Mesothelial cell of epicardium (in vitro differentiated cells): ENCODE data around the gene MIDN. TPM values are rescaled to one million over a fixed set of nuclear protein-coding genes. Genes with fewer than 3 reads are reported as not detected.

ENCODE experiments used
- DNase-seq, 2 experiments: peaks; one replicate each; pipeline ENCODE4 v3.0.0; 2021; ENCODE audit warnings: low spot score in 2 of 2; ENCODE audit not compliant: unreplicated experiment in 2 of 2
- H3K27ac Mint-ChIP-seq: 2 replicates; pipeline ENCODE4 v1.8.0; 2021; ENCODE audit warnings: mixed read lengths
- H3K27me3 Mint-ChIP-seq: 2 replicates; pipeline ENCODE4 v1.8.0; 2021; ENCODE audit warnings: low read depth, mixed read lengths
- H3K36me3 Mint-ChIP-seq: 2 replicates; pipeline ENCODE4 v1.8.0; 2021; ENCODE audit warnings: mixed read lengths
- H3K4me1 Mint-ChIP-seq: 2 replicates; pipeline ENCODE4 v1.8.0; 2021; ENCODE audit warnings: mixed read lengths
- H3K4me3 Mint-ChIP-seq: 2 replicates; pipeline ENCODE4 v1.8.0; 2021; ENCODE audit warnings: mild to moderate bottlenecking, moderate library complexity, mixed read lengths
- H3K9me3 Mint-ChIP-seq: 2 replicates; pipeline ENCODE4 v1.8.0; 2021; ENCODE audit warnings: mixed read lengths
- CTCF ChIP-seq: fragments of 200-600 bp; sonication (generic); IDR thresholded peaks from one replicate; pipeline ENCODE4 v1.5.0; 2021; ENCODE audit warnings: antibody characterized with exemption; ENCODE audit not compliant: unreplicated experiment
- total RNA-seq: library from RNA; stranded (reverse); gene quantifications from 3 replicates; pipeline ENCODE4 v1.2.1, GENCODE V29; 2021

Gene MIDN
- total RNA-seq, 1 donor from 2014 or later = 177 TPM

GRCh38 chr19:1252221-1252820, 3.9 kb downstream of the MIDN start:
- H3K9me3 Mint-ChIP-seq = no peaks in the 10 kb centered on the region
- peaks cover 3% of the 10 kb centered on the region for H3K36me3 Mint-ChIP-seq
- H3K4me1 Mint-ChIP-seq = peaks cover 14% of the 10 kb centered on the region
- no peak for DNase-seq
- peak overlapping the region; percentile 85 for H3K4me3 Mint-ChIP-seq
- no peak for TF ChIP-seq CTCF
- no peaks in the 10 kb centered on the region for H3K27me3 Mint-ChIP-seq
- H3K27ac Mint-ChIP-seq = peak overlapping the region; percentile 59

GRCh38 chr19:1252821-1253513, 4.6 kb downstream of the MIDN start:
- Mint-ChIP-seq H3K27ac (peak overlapping the region; percentile 85), H3K27me3 (no peaks in the 10 kb centered on the region), H3K4me3 (peak overlapping the region; percentile 85), H3K9me3 (no peaks in the 10 kb centered on the region), H3K36me3 (peaks cover 8% of the 10 kb centered on the region), H3K4me1 (peaks cover 19% of the 10 kb centered on the region)
- no peak for TF ChIP-seq CTCF
- DNase-seq = no peak

- peaks cover 8% of the 10 kb centered on the region for H3K36me3 Mint-ChIP-seq
Observed at GRCh38 chr19:1253514-1254080, 5.2 kb downstream of the MIDN start.

GRCh38 chr19:1254081-1254527, 5.7 kb downstream of the MIDN start:
- no peaks in the 10 kb centered on the region for H3K27me3 Mint-ChIP-seq
- H3K4me3 Mint-ChIP-seq = no peak overlapping the region
- H3K36me3 Mint-ChIP-seq = peaks cover 9% of the 10 kb centered on the region
- DNase-seq = no peak
- H3K27ac Mint-ChIP-seq = no peak overlapping the region
- no peak for TF ChIP-seq CTCF
- peaks cover 19% of the 10 kb centered on the region for H3K4me1 Mint-ChIP-seq
- no peaks in the 10 kb centered on the region for H3K9me3 Mint-ChIP-seq

More at GRCh38 chr19:1253514-1254080, 5.2 kb downstream of the MIDN start:
- H3K27me3 Mint-ChIP-seq = no peaks in the 10 kb centered on the region
- TF ChIP-seq CTCF = no peak
- no peaks in the 10 kb centered on the region for H3K9me3 Mint-ChIP-seq
- peak overlapping the region; percentile 85 for H3K27ac Mint-ChIP-seq
- peaks cover 19% of the 10 kb centered on the region for H3K4me1 Mint-ChIP-seq
- DNase-seq = no peak
- H3K4me3 Mint-ChIP-seq = peak overlapping the region; percentile 50

- Mint-ChIP-seq H3K9me3 (no peaks in the 10 kb centered on the region), H3K27ac (no peak overlapping the region), H3K36me3 (peaks cover 10% of the 10 kb centered on the region), H3K4me1 (peaks cover 22% of the 10 kb centered on the region), H3K27me3 (no peaks in the 10 kb centered on the region), H3K4me3 (no peak overlapping the region)
- DNase-seq = no peak
- no peak for TF ChIP-seq CTCF
Observed at GRCh38 chr19:1254530-1255185, 6.3 kb downstream of the MIDN start.
